ENCODE results near the gene CSNK2B. TPM values are rescaled to one million over a fixed set of nuclear protein-coding genes. Genes with fewer than 3 reads are reported as not detected.
A peak's percentile ranks its signal among the peaks of the same experiment; 100 is the strongest.

Gene CSNK2B

Small RNA genes within 50 kb of the gene (small RNA-seq; reads per million reads assigned to genes)
- gene LY6G6D (ENCODE audit: insufficient read depth) (not detected), gene MIR4646 (ENCODE audit: insufficient read depth) (not detected), gene MIR6832 (ENCODE audit: insufficient read depth) (not detected), gene RF00019 (ENCODE audit: insufficient read depth) (not detected), gene SNORA38 (ENCODE audit: insufficient read depth) (13.3 reads per million, percentile 88 among the genes with 10 or more reads in this experiment)
